Measurements from ENCODE around the gene PRDM16. TPM values are rescaled to one million over a fixed set of nuclear protein-coding genes. Genes with fewer than 3 reads are reported as not detected.
A peak's percentile ranks its signal among the peaks of the same experiment; 100 is the strongest.

The PRDM16 gene
- polyA plus RNA-seq, 2 of the 4 experiments (the other 2 are of a cell fraction), result 0.03 to 0.35 TPM

DNA sequence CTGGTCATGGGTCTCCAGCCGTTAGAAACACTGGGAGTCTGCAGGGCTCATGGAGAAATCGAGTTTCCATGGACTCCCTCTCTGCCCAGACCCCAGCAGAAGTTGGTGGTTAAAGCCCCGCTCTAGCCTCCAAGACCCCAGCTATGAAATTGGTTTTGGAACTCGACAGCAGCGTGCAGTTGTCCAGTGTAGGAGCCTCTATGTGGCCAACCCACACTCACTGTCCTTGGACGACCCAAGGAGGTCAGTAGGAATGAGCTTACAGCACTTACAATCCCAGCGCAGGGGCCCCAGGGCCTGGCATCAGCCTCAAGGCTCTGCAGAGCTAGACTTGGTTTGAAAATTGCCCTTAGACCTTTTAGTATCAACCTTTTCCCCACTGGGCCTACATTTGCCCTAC lies 3.2 kb upstream of the PRDM16 start (continued):
- TF ChIP-seq, protein P1, sequence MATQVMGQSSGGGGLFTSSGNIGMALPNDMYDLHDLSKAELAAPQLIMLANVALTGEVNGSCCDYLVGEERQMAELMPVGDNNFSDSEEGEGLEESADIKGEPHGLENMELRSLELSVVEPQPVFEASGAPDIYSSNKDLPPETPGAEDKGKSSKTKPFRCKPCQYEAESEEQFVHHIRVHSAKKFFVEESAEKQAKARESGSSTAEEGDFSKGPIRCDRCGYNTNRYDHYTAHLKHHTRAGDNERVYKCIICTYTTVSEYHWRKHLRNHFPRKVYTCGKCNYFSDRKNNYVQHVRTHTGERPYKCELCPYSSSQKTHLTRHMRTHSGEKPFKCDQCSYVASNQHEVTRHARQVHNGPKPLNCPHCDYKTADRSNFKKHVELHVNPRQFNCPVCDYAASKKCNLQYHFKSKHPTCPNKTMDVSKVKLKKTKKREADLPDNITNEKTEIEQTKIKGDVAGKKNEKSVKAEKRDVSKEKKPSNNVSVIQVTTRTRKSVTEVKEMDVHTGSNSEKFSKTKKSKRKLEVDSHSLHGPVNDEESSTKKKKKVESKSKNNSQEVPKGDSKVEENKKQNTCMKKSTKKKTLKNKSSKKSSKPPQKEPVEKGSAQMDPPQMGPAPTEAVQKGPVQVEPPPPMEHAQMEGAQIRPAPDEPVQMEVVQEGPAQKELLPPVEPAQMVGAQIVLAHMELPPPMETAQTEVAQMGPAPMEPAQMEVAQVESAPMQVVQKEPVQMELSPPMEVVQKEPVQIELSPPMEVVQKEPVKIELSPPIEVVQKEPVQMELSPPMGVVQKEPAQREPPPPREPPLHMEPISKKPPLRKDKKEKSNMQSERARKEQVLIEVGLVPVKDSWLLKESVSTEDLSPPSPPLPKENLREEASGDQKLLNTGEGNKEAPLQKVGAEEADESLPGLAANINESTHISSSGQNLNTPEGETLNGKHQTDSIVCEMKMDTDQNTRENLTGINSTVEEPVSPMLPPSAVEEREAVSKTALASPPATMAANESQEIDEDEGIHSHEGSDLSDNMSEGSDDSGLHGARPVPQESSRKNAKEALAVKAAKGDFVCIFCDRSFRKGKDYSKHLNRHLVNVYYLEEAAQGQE (IDR thresholded peaks at IDR 0.05), result no peak
- TF ChIP-seq CHD2 (IDR thresholded peaks at IDR 0.05; ENCODE audit: low read length, partially characterized antibody), result no peak
- TF ChIP-seq, protein P2, sequence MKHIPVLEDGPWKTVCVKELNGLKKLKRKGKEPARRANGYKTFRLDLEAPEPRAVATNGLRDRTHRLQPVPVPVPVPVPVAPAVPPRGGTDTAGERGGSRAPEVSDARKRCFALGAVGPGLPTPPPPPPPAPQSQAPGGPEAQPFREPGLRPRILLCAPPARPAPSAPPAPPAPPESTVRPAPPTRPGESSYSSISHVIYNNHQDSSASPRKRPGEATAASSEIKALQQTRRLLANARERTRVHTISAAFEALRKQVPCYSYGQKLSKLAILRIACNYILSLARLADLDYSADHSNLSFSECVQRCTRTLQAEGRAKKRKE (CRISPR knock-in tag; IDR thresholded peaks at IDR 0.05; ENCODE audit: low read depth), result no peak

DNA sequence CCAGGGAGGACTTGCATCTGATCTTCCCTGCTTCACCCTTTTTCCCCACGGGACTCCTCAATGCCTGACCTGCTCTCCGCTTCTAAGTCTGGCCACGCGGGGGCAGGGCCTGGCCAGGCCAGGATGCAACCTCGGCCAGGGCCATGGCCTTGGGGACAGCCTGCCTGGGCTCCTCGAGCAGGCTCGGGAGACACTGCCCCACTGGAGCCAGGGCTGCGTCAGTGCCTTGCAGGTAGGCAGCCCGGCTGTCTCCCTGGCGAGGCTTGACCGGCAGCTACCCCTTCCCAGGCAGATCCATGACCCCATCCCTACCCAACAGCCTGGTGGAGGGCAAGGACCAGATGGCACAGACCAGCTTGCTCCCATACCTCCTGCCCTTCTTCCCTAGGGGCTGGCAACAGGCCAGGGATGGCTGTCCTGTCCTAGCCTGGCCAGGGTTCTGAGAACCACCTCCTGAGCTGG lies 2.7 kb upstream of the PRDM16 start:
- 53% methylated on average over 6 of the region's 11 CpGs for WGBS (ENCODE audit: missing lambda C conversion rate)
- H3K4me2 ChIP-seq, result no peak overlapping the region
- no peak overlapping the region for H3K27ac ChIP-seq
- no peak for TF ChIP-seq PHF8 (IDR thresholded peaks at IDR 0.05; ENCODE audit: borderline replicate concordance, low read depth)
- no peak for TF ChIP-seq TP53 (CRISPR knock-in tag; IDR thresholded peaks at IDR 0.05)
- no peak for TF ChIP-seq ZC3H11A (IDR thresholded peaks at IDR 0.05)
- TF ChIP-seq RAD21 (conservative IDR thresholded peaks at IDR 0.05 in 1 of 2, IDR thresholded peaks at IDR 0.05 in 1 of 2), result peak; percentile 17 to 36; a peak in 3 of 5 replicates
- no peak for TF ChIP-seq HOXB5 (CRISPR knock-in tag; IDR thresholded peaks at IDR 0.05)
- no peaks in the 10 kb centered on the region for H3K4me1 ChIP-seq
- DNase-seq (ENCODE audit: low read depth in 1 of 2, low spot score in 1 of 2), result peak in 1 of 2 experiments; percentile 32
- ChIA-PET POLR2A (no interaction called here), CTCF (interaction anchor here (1.5 kb wide), 1 partner anchor 344 kb away, joined by 4 read pairs; no protein-coding TSS in a partner anchor)
- no peak for FAIRE-seq
- H3K9me3 ChIP-seq, result no peaks in the 10 kb centered on the region
- H3K4me3 ChIP-seq, result no peak overlapping the region
- ATAC-seq, result peak in 1 of 2 experiments; percentile 74; a peak in 3 of 6 replicates

DNA sequence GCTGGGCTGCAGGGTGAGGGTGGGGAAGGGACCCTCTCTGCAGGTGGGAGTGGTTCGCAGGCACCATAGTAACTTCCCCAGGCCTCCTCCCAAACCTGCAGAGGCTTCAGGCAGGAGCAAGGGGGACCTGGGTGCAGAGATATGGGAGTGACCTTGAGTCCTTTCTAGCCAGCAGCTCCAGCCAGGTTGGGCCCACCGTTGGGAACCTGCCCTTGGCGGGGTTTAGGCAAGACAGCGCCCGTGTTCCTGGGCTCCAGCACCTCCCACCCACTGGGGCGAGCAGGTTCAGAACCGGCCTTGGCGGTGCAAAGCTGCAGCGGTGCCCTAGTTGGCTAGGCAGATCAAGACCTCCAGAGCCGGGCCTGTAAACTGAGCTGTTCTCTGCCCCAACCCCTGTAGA lies 2.2 kb upstream of the PRDM16 start:
- Histone ChIP-seq H3K9me3 (no peaks in the 10 kb centered on the region), H3K4me3 (no peak overlapping the region), H3K4me1 (no peaks in the 10 kb centered on the region), H3K27ac (no peak overlapping the region), H3K4me2 (no peak overlapping the region)
- ChIA-PET POLR2A (no interaction called here), CTCF (interaction anchor here (0.6 to 1.5 kb wide), 2 partner anchors 344 to 358 kb away, joined by 3 to 4 read pairs; no protein-coding TSS in a partner anchor)
- no peak for DNase-seq (ENCODE audit: low read depth in 1 of 2, low spot score in 1 of 2)
- TF ChIP-seq RARB (CRISPR knock-in tag; IDR thresholded peaks at IDR 0.05) (no peak), KDM1A (IDR thresholded peaks at IDR 0.05; ENCODE audit: low read depth) (no peak), HEYL (CRISPR knock-in tag; IDR thresholded peaks at IDR 0.05) (no peak), RFX5 (IDR thresholded peaks at IDR 0.05) (no peak), EHMT2 (IDR thresholded peaks at IDR 0.05; ENCODE audit: low read depth) (no peak), TFCP2L1 (CRISPR knock-in tag; IDR thresholded peaks at IDR 0.05) (no peak), CBX8 (IDR thresholded peaks at IDR 0.05) (no peak), CBX2 (IDR thresholded peaks at IDR 0.05; ENCODE audit: borderline replicate concordance, low read depth) (no peak), POLR2AphosphoS2 (conservative IDR thresholded peaks at IDR 0.05; ENCODE audit: low read length) (no peak), EP300 (IDR thresholded peaks at IDR 0.05) (no peak)
- TF ChIP-seq, protein P3, sequence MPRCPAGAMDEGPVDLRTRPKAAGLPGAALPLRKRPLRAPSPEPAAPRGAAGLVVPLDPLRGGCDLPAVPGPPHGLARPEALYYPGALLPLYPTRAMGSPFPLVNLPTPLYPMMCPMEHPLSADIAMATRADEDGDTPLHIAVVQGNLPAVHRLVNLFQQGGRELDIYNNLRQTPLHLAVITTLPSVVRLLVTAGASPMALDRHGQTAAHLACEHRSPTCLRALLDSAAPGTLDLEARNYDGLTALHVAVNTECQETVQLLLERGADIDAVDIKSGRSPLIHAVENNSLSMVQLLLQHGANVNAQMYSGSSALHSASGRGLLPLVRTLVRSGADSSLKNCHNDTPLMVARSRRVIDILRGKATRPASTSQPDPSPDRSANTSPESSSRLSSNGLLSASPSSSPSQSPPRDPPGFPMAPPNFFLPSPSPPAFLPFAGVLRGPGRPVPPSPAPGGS (IDR thresholded peaks at IDR 0.05), result no peak
- TF ChIP-seq, protein P1 (IDR thresholded peaks at IDR 0.05), result no peak
- TF ChIP-seq, protein P4, sequence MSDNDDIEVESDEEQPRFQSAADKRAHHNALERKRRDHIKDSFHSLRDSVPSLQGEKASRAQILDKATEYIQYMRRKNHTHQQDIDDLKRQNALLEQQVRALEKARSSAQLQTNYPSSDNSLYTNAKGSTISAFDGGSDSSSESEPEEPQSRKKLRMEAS (IDR thresholded peaks at IDR 0.05), result no peak
- ATAC-seq, result no peak
- FAIRE-seq, result no peak
- WGBS (ENCODE audit: missing lambda C conversion rate), result no CpG with 5 or more reads among the region's 10 CpGs

Measured in A549 (cell line).